ENCODE results near the gene GAPVD1.

Gene GAPVD1

GRCh38 chr9:125241863-125242739 is 19.5 kb upstream of the GAPVD1 start:
- Histone ChIP-seq H3K79me2 (ENCODE audit: insufficient read depth, low read depth) (peaks cover 40% of the 10 kb centered on the region), H4K20me1 (ENCODE audit: insufficient read depth) (peaks cover 29% of the 10 kb centered on the region), H3K9ac (peak overlapping the region; percentile 99; the same call in 1 of the 2 replicates), H3K27me3 (ENCODE audit: insufficient read depth, low read depth) (no peaks in the 10 kb centered on the region; the same call in 1 of the 2 replicates), H3K27ac (peak overlapping the region; percentile 55), H2AFZ (ENCODE audit: low read depth) (peak overlapping the region; percentile 76), H3K4me2 (peak overlapping the region; percentile 52), H3K36me3 (ENCODE audit: insufficient read depth) (peaks cover 35% of the 10 kb centered on the region), H3K4me3 (IDR thresholded peaks at IDR 0.05; ENCODE audit: insufficient read depth, low read depth, low read length) (no peak overlapping the region), H3K4me1 (ENCODE audit: low read depth, poor library complexity, severe bottlenecking) (peaks cover 25% of the 10 kb centered on the region)
- TF ChIP-seq CTCF (conservative IDR thresholded peaks at IDR 0.05; ENCODE audit: low read depth, low read length): no peak

GRCh38 chr9:125243792-125244260 is 17.8 kb upstream of the GAPVD1 start:
- Histone ChIP-seq H3K4me3 (IDR thresholded peaks at IDR 0.05; ENCODE audit: insufficient read depth, low read depth, low read length) (no peak overlapping the region), H3K36me3 (ENCODE audit: insufficient read depth) (peaks cover 17% of the 10 kb centered on the region; the same call in 1 of the 2 replicates), H3K4me1 (ENCODE audit: low read depth, poor library complexity, severe bottlenecking) (peaks cover 8% of the 10 kb centered on the region), H3K27me3 (ENCODE audit: insufficient read depth, low read depth) (no peaks in the 10 kb centered on the region), H3K27ac (no peak overlapping the region), H3K79me2 (ENCODE audit: insufficient read depth, low read depth) (peaks cover 23% of the 10 kb centered on the region), H3K9ac (no peak overlapping the region), H3K4me2 (no peak overlapping the region), H4K20me1 (ENCODE audit: insufficient read depth) (peaks cover 12% of the 10 kb centered on the region), H2AFZ (ENCODE audit: low read depth) (no peak overlapping the region)
- TF ChIP-seq CTCF (conservative IDR thresholded peaks at IDR 0.05; ENCODE audit: low read depth, low read length): no peak

- no peak overlapping the region for H3K9ac ChIP-seq
- no peak overlapping the region for H2AFZ ChIP-seq (ENCODE audit: low read depth)
- no peaks in the 10 kb centered on the region for H4K20me1 ChIP-seq (ENCODE audit: insufficient read depth)
- no peak for TF ChIP-seq CTCF (conservative IDR thresholded peaks at IDR 0.05; ENCODE audit: low read depth, low read length)
- H3K79me2 ChIP-seq (ENCODE audit: insufficient read depth, low read depth): no peaks in the 10 kb centered on the region
- H3K4me3 ChIP-seq (IDR thresholded peaks at IDR 0.05; ENCODE audit: insufficient read depth, low read depth, low read length): no peak overlapping the region
- H3K4me1 ChIP-seq (ENCODE audit: low read depth, poor library complexity, severe bottlenecking): no peaks in the 10 kb centered on the region
- no peaks in the 10 kb centered on the region for H3K27me3 ChIP-seq (ENCODE audit: insufficient read depth, low read depth)
- H3K4me2 ChIP-seq: no peak overlapping the region
- no peak overlapping the region for H3K27ac ChIP-seq
- no peaks in the 10 kb centered on the region for H3K36me3 ChIP-seq (ENCODE audit: insufficient read depth)
Observed at GRCh38 chr9:125246261-125246667, 15.4 kb upstream of the GAPVD1 start.

- Histone ChIP-seq H2AFZ (ENCODE audit: low read depth) (no peak overlapping the region), H3K27me3 (ENCODE audit: insufficient read depth, low read depth) (no peaks in the 10 kb centered on the region), H4K20me1 (ENCODE audit: insufficient read depth) (no peaks in the 10 kb centered on the region), H3K4me3 (IDR thresholded peaks at IDR 0.05; ENCODE audit: insufficient read depth, low read depth, low read length) (no peak overlapping the region), H3K9ac (no peak overlapping the region), H3K4me2 (no peak overlapping the region), H3K27ac (no peak overlapping the region), H3K36me3 (ENCODE audit: insufficient read depth) (no peaks in the 10 kb centered on the region), H3K79me2 (ENCODE audit: insufficient read depth, low read depth) (no peaks in the 10 kb centered on the region), H3K4me1 (ENCODE audit: low read depth, poor library complexity, severe bottlenecking) (no peaks in the 10 kb centered on the region)
- TF ChIP-seq CTCF (conservative IDR thresholded peaks at IDR 0.05; ENCODE audit: low read depth, low read length): no peak
Observed at GRCh38 chr9:125254231-125254630, 7.4 kb upstream of the GAPVD1 start.

Data from KMS-11 (cell line).